Right forelimb (tissue), 1 donor: ENCODE measurements around the gene PTGER2.

Experiments
- DNase-seq: peaks from one replicate; pipeline ENCODE4 v3.0.0-alpha.2; 2018

PTGER2 gene

DNA sequence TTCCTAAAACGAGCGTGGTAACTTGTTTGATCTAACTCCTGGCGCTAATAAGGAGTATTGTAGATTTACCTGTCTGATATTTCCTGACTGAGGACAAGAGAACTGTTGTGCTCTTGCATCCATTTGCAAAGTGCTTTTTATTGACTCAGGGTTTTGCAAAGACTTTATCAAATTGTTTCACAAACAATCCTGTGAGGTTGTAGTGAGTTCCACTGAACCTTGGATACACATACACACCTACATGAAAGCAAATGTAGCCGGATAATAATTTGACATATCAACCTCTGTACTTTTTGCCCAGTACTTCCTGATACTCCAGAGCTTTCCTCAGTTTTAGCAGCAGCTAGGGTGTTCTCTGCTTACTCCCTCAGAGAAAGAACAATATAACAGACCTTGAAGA lies 6.7 kb upstream of the PTGER2 start:
- DNase-seq: no peak

DNA sequence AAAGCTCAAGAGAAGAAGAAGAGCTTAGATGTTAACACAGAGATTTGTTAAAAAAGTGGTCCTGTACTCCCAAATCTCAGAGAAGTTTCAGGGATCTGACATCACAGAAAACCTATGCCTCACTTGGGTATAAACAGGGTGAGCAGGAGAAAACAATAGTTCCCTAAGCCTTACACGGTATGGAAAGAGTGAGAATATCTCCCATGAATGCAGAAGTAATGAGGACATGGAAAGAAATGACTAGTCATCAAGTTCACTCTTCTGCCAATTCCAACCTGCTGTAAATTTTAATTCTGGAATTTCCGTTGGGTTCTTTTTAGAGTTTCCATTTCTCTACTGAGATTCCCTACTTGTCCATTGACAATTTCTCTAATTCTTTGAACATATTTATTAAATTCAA lies 6.2 kb upstream of the PTGER2 start:
- no peak for DNase-seq

DNA sequence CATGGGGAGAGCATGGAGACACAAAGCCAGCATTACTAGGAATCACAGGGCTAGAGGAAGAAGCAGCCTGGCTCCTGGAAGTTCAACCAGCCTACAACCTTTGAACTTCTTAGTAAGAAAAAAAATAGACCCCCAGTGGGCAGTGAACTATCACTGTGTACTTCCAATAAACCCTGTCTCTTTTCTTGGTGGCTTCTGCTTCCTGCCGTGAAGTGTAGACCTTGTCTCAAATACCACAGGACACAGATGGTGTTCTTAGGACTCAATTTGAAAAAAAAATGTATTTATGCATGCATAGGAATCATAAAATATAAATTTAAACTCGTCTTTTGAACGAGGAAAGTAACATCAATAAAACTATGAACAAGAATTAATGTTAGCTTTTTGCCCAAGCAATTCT lies 3.6 kb upstream of the PTGER2 start:
- no peak for DNase-seq

DNA sequence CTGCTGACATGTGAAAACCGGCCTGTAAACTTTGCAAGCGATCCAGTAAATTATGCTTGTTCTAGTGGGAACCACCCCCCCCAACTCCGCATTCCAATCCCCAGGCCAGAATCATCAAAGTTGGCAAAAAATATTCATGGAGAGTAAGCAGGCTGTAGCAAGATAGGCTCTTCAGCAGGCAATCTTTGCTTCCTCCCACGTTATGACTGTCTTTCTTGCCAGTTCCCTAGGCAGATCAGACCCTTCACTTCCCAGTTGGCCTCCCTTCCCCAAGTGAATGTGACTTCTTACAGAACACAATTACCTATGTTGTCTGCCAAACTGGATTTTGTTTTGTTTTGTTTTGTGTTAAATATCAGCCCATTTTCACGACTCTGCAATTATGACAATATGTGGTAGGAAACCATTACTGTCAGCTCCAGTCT lies 1.2 kb upstream of the PTGER2 start:
- no peak for DNase-seq

DNA sequence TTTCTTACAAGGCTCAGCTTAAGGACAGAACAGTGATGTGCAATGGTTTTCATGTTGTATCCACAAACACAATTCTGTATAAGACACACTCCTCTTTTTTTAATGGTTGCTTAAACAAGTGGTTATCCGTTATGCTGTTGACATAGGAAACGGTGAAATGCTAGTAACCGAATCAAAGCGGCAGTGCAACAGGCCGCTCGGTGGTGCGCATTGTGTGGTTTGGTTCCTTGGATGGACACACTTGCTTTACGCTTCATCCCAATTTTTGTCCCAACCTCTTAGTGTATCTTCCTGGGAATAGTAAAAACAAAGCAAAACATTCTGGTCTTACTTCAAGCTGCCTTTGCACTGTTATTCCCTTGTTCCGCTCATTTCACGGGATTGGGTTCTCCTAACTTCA lies 650 bp upstream of the PTGER2 start:
- peak; percentile 48 for DNase-seq

DNA sequence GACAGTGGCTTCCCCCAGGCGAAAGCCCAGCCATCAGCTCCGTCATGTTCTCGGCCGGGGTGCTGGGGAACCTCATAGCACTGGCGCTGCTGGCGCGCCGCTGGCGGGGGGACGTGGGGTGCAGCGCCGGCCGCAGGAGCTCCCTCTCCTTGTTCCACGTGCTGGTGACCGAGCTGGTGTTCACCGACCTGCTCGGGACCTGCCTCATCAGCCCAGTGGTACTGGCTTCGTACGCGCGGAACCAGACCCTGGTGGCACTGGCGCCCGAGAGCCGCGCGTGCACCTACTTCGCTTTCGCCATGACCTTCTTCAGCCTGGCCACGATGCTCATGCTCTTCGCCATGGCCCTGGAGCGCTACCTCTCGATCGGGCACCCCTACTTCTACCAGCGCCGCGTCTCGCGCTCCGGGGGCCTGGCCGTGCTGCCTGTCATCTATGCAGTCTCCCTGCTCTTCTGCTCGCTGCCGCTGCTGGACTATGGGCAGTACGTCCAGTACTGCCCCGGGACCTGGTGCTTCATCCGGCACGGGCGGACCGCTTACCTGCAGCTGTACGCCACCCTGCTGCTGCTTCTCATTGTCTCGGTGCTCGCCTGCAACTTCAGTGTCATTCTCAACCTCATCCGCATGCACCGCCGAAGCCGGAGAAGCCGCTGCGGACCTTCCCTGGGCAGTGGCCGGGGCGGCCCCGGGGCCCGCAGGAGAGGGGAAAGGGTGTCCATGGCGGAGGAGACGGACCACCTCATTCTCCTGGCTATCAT lies 663 bp downstream of the PTGER2 start:
- DNase-seq: peak; percentile 58

DNA sequence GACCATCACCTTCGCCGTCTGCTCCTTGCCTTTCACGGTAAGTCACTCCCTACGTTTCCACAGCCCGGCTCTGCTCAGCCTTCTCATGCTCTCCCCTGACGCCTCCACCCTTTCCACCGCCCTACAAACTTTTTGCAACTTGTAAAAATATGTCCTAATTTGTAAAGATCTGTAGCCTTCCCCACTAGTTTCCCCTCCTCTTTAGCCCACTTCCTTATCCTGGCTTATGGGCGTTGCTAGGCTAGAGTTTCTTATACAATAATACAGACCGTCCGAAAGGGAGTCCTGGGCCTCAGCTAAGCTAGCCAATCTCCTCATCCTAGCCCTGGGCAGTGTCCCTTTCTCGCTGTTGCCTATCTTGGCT lies 1.2 kb downstream of the PTGER2 start:
- DNase-seq: no peak

DNA sequence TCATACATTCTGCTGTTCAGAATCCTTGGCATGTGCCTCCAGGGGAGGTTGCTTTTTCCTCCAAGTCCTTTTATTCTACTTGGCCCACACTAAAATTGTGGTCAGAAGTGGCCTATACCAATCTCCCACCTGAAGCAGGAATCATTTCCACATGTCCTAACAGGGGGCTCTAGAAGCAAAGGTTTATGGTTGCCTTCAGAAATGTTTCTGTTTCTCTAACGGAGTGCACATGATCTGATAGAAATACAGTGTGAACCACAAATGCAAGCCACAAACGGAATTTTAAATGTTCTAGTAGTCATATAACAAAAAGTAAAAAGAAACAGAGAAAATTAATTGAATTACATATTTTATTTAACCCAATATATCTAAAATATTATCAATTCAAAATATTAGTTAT lies 4.0 kb downstream of the PTGER2 start:
- no peak for DNase-seq

DNA sequence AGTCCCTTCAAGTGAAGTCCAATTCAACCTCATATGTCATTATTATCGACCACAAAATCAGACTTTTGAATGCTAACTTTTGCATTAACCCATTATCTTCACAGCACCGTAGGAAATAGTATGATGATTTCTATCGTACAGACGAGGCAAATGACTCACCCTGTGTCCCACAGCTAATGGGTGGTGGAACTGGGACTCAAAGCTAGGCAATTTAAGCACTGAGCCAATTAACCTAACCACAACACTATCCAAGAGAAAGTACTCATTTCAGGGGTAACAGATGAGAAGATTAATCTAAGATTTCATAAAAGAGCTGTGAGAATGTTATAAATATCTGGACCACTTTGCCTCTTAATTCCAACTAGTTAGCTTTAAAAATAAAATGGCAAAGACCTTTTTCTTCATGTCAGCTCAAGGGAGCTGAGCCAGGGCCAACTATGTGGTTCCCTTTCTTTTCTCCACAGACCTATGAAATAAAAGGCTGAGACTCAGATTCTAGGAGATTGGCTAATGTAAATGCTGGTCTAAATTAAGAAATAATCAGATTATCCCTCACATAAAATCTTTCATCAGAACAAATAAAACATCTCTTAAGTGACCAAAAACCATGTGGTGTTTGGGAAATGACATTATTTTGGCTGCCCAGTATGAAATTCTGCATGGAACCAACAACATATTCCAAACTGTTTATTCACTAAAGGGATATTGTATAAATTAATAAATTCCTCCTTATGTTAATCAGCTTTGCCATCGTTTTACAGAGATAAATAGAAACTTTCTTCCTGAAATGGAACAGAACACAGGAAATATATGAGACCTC lies 4.9 kb downstream of the PTGER2 start:
- no peak for DNase-seq

DNA sequence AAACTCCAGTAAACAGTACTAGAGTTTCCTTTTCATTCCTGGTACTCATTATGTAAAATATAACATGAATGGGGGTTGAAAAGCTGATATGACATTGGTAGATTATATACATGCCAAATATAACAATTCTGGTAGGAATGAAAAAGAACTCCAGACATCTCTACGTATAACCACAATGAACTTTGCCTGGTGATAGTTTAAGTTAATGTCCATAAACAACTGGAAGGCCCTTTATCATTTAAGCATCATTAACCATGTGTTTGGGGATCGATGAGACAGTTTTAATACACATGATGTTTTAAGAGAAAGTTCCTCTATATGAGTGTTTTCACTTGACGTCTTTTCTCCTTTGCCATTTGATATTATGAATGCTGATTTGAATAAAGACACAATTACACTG lies 5.8 kb downstream of the PTGER2 start:
- DNase-seq: no peak

DNA sequence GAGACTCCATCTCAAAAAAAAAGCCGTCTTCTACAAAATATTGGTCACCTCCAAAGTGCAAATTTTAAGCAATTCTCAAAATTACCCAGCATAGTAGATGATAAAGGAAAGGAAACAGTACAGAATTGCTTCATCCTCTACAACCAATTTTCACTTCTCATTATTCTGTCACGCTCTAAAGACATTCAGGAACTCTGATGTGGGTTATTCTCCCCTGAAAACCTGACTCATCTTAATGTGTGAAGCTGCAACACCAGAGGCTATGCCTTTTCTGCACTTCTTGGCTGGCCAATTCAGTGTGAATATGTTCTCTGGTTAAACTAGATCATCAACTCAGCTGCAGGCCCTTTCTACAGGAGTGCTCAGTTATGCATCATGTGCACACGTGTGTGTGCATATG lies 11.0 kb downstream of the PTGER2 start:
- DNase-seq: no peak

DNA sequence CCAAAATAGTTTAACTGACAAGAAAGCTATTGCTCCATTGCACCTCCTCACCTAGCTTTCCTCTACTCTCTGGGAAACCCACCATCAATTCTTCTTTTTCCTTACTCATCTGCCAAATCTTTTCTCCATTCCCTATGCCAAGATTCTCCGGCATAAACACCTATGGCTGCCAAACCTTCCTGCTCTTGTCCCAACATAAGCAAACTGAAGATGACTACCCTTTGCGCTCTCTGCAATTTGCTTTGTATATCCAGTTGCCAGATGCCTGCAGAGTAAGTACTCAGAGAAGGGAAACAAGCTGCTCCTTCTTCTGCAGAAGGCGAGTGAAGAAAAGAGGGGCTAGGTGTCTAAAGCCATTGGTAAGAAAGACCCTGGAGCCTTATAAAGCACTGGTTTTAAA lies 11.5 kb downstream of the PTGER2 start:
- DNase-seq: no peak

DNA sequence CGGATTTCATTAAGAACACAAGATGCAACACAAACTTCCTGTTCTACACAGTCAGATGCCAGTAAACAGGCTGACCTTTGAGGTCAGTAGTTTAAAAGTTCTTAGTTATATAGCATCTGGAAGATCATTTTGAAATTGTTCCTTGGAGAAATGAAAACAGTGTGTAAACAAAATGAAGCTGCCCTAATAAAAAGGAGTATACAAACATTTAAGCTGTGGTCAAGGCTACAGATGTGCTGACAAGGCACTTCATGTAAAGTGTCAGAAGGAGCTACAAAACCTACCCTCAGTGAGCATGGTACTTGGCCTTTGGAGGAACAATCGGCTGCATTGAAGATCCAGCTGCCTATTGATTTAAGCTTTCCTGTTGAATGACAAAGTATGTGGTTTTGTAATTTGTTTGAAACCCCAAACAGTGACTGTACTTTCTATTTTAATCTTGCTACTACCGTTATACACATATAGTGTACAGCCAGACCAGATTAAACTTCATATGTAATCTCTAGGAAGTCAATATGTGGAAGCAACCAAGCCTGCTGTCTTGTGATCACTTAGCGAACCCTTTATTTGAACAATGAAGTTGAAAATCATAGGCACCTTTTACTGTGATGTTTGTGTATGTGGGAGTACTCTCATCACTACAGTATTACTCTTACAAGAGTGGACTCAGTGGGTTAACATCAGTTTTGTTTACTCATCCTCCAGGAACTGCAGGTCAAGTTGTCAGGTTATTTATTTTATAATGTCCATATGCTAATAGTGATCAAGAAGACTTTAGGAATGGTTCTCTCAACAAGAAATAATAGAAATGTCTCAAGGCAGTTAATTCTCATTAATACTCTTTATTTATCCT lies 13.5 kb downstream of the PTGER2 start:
- DNase-seq: no peak

DNA sequence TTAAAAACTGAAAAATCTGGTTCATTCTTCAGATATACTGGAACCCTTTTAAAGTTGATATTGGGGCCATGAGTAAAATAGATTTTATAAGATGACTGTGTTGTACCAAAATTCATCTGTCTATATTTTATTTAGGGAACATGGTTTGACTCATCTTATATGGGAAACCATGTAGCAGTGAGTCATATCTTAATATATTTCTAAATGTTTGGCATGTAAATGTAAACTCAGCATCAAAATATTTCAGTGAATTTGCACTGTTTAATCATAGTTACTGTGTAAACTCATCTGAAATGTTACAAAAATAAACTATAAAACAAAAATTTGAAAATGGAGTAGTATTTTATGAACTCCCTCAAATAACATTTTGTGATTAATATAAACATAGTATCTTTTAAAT lies 14.2 kb downstream of the PTGER2 start:
- DNase-seq: no peak

DNA sequence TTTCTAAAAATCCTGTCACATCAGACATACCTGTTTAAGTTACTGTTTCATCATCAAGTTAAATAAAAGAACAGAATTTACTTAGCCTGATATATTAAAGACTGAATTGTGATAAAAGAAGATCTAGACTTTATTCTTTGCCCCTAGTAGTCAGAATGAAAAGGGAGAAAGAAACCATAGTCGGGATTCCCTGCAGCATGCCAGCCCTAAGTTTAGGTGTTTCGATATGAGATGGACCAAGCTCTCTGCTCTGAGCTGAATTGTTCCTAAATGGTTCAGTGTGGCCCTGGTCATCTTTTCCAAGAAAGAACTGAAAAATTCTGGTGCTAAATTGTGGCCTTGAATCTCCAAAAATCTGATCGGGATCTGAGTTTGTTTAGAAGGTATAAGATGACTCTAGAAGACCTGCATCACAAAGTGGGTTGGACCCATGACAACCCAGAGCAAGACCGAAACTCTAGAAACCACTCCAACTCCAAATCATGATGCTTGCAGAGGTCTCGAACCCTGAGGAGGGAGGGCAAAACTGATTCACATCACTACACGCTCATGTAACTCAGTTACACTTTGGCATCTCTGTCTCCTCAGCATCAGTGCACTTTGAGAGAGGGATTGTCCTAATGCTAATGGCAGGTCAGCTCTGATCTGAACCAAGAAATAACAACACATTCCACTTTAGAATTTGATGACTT lies 15.7 kb downstream of the PTGER2 start:
- DNase-seq: no peak

DNA sequence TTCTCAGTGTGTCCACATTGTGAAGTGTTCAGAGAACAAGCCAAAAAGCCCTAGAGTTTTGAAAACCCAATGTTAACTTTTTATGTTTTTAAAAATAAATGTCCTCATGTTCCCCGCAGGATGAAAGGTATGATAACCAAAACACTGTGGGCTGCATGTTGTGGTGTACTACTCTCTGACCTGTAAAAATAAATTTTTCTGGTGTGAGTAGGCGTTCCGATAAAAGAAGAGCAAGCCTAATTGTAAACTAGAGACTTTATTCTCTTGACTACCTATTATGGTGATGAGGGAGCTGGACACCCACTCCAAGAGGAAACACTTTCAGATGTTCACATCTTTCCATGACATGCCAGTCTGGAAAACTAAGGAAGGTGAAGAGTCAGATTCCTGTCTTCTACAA lies 18.2 kb downstream of the PTGER2 start:
- DNase-seq: no peak

DNA sequence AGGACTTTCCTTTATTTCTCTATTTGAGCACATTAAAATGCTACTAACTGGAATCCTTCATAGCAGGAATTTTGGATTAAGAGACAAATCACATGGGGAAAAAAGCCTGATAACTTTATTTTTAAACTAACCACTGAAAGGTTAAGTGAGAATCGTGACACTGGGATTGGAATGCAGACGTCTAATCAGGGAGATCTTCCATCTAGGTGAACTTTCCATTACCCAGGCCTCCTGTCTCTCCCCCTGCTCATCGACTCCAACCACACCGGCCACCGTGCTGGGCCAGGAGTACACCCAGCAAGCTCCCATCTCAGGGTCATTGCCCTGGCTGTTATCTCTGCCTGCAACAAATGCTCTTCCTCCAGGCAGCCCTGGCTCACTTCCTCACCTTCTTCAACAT lies 19.0 kb downstream of the PTGER2 start:
- DNase-seq: no peak

DNA sequence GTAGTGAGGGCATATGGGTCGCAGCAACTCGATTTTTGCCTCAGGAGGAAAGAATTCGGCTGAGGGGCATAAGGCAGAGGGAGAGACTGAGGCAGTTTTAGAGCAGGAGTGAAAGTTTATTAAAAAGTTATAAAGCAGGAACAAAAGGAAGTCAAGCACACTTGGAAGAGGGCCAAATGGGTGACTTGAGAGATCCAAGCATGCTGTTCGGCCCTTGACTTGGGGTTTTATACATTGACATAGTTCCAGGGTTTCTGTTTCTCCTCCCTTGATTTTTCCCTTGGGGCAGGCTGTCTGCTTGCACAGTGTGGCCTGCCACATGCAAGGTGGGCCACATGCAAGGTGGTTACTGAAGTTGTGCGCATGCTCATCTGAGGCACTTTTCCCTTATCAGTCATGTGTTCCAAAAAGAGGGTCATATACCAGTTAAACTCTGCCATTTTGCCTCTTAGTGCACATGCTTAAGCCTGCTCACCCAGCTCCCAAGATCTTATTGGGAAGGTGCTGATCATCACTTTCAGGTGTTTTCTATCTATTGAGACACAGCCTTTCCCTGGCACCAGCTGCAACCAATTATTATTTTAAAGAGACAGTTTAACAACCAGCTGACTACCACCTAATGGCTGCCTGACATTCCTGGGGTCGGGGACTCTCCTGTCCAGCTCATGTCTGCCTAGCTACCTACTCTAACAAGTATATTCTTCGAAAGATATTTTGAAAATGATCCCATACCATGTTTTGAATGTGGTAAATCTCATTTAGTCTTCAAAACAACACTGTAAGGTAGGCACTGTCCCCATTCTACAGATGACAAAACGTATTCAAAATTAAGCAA lies 19.9 kb downstream of the PTGER2 start:
- no peak for DNase-seq

DNA sequence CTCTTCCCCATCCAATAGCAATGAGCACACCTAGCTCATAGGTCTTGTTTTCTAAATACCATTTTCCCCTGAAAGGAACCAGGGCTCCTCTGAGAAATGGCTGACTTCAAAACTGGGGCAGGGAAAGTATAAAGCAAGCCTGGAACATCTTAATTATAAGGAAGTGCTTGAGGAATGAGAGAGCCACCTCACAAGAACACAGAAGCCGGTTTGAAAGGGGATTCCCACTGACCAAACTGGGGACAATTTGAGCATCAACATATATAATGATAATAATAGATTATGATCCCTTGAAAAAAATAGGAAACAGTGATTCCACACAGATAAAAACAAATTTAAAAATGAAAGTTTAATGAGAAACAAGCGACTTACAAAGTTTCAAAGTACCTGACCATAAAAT lies 22.1 kb downstream of the PTGER2 start:
- no peak for DNase-seq

DNA sequence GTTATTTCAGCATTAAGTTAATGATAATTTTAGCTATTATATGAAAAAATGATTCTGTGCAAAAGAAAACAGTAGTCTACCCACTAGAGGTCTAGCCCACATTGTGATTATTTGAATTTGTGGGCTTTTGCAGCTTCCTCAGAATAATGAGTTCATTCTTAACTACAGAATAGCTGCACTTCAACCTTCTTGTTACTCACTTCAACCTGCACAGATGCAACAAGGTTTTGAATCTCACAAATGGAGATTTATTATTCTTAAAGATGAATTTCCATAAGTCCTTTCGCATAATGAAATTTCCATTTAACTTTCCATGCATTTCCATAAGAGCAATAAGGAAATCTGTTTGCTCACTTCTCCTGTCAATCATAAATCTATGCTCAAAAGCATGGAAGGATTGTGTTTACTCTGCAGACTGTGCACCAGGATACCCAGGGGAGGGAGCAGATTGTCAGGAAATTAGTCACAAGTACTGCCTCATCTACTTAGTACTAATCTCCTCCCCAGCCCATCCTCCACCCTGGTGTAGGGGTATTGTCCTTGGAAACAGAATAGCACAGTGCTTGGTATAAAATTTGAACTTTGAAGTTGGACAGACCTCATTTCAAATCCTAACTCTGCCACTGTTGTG lies 24.1 kb downstream of the PTGER2 start:
- DNase-seq: no peak

DNA sequence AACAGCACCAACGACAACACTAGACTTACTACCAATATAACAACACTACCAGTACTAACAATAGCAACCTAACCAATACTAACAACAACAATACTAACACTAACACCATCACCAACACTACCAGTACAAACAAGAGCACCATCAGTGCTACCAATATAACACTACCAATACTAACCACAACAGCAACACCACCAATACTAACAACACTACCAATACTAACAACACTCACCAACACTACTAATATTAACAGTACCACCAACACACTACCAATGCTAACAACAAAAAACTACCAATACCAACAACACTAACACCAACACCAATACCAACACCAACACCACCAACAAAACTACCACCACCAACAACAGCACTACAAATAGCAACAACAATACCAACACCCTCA lies 25.1 kb downstream of the PTGER2 start:
- no peak for DNase-seq
